ENCODE data around the gene D2HGDH. TPM values are rescaled to one million over a fixed set of nuclear protein-coding genes. Genes with fewer than 3 reads are reported as not detected.
"Not testable (repeated sequence)": the region's sequence is repeated elsewhere in the genome, so short reads cannot be mapped to it uniquely, and the experiment has no call there.

D2HGDH gene
- total and polyA plus RNA-seq, 3 donors from 2014 or later = 15.6 to 37.7 (median 36.1) TPM

- H3K27me3 ChIP-seq = no peaks in the 10 kb centered on the region
- WGBS, 2 donors = 60 to 89% methylated on average over 4 to 19 of the region's 19 CpGs
Observed at GRCh38 chr2:241728627-241729026, 5.8 kb upstream of the D2HGDH start.

GRCh38 chr2:241729868-241730267 is 4.6 kb upstream of the D2HGDH start:
- TF ChIP-seq, protein P1, sequence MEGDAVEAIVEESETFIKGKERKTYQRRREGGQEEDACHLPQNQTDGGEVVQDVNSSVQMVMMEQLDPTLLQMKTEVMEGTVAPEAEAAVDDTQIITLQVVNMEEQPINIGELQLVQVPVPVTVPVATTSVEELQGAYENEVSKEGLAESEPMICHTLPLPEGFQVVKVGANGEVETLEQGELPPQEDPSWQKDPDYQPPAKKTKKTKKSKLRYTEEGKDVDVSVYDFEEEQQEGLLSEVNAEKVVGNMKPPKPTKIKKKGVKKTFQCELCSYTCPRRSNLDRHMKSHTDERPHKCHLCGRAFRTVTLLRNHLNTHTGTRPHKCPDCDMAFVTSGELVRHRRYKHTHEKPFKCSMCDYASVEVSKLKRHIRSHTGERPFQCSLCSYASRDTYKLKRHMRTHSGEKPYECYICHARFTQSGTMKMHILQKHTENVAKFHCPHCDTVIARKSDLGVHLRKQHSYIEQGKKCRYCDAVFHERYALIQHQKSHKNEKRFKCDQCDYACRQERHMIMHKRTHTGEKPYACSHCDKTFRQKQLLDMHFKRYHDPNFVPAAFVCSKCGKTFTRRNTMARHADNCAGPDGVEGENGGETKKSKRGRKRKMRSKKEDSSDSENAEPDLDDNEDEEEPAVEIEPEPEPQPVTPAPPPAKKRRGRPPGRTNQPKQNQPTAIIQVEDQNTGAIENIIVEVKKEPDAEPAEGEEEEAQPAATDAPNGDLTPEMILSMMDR (IDR thresholded peaks at IDR 0.05) = no peak
- TF ChIP-seq POLR2A (IDR thresholded peaks at IDR 0.05) = no peak
- H3K4me3 ChIP-seq = no peak overlapping the region
- WGBS, 2 donors = 93 to 96% methylated on average over 6 of the region's 6 CpGs
- no peaks in the 10 kb centered on the region for H3K36me3 ChIP-seq (ENCODE audit: low read depth, missing control alignments)
- DNase-seq = no peak
- H3K27me3 ChIP-seq = no peaks in the 10 kb centered on the region
- intact Hi-C loops (cut with DNase I; ENCODE audit: low total_unique reads) = no loop called here
- peaks cover 5% of the 10 kb centered on the region for H3K4me1 ChIP-seq
- H3K27ac ChIP-seq = no peak overlapping the region
- H3K9me3 ChIP-seq = no peaks in the 10 kb centered on the region

More at GRCh38 chr2:241728627-241729026, 5.8 kb upstream of the D2HGDH start:
- H3K27ac ChIP-seq = peak overlapping the region in 1 of 2 donors; percentile 53
- H3K36me3 ChIP-seq (ENCODE audit: low read depth, missing control alignments) = no peaks in the 10 kb centered on the region
- no peaks in the 10 kb centered on the region for H3K9me3 ChIP-seq
- no peak for DNase-seq
- H3K4me3 ChIP-seq = no peak overlapping the region
- intact Hi-C loops (cut with DNase I; ENCODE audit: low total_unique reads) = no loop called here
- no peaks in the 10 kb centered on the region for H3K4me1 ChIP-seq
- TF ChIP-seq POLR2A (IDR thresholded peaks at IDR 0.05) = no peak
- TF ChIP-seq, protein P1 (IDR thresholded peaks at IDR 0.05) = no peak

DNA sequence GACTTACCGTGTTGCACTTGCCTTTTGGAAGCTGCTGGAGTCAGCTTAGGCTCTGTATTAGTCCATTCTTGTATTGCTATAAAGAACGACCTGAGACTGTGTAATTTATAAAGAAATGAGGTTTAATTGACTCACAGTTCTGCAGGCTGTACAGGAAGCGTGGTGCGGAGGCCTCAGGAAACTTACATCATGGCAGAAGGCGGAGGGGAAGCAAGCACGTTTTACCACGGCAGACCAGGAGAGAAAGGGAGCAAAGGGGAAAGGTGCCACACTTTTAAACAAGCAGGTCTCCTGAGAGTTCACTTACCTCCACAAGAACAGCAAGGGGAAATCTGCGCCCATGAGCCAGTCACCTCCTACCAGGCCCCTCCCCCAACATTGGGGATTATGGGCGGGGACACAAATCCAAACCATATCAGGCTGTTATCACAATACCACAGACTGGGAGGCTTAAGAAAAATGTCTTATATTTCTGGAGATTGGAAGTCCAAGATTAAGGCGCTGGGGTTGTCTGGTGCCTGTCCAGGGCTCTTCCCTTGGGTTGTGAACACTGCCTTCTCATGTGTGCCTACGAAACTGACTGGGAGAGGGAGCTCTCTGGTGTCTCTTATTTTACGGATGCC is 3.6 kb upstream of the D2HGDH start:
- Histone ChIP-seq H3K9me3 (no peaks in the 10 kb centered on the region), H3K4me3 (no peak overlapping the region), H3K27me3 (no peaks in the 10 kb centered on the region), H3K36me3 (ENCODE audit: low read depth, missing control alignments) (no peaks in the 10 kb centered on the region), H3K4me1 (peaks cover 7% of the 10 kb centered on the region), H3K27ac (no peak overlapping the region)
- DNase-seq = no peak
- 85 to 91% methylated on average over 12 of the region's 12 CpGs for WGBS, 2 donors
- intact Hi-C loops (cut with DNase I; ENCODE audit: low total_unique reads) = no loop called here
- TF ChIP-seq POLR2A (IDR thresholded peaks at IDR 0.05) = no peak
- TF ChIP-seq, protein P1 (IDR thresholded peaks at IDR 0.05) = no peak

DNA sequence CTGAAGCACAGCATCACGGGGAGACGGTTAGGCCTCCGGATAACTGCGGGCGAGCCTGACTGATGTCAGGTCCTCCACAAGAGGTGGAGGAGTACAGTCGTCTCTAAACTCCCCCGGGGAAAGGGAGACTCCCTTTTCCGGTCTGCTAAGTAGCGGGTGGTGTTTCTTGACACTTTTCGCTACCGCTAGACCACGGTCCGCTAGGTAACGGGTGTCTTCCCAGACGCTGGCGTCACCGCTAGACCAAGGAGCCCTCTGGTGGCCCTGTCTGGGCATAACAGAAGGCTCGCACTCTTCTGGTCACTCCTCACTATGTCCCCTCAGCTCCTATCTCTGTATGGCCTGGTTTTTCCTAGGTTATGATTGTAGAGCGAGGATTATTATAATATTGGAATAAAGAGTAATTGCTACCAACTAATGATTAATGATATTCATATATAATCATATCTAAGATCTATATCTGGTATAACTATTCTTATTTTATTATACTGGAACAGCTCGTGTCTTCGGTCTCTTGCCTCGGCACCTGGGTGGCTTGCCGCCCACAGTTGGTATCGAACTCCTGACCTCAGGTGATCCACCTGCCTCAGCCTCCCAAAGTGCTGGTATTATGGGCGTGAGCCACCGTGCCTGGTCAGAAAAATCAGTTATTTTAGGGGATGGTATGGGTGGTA is 1.8 kb upstream of the D2HGDH start:
- H3K36me3 ChIP-seq (ENCODE audit: low read depth, missing control alignments); H3K27ac ChIP-seq; intact Hi-C loops (cut with DNase I; ENCODE audit: low total_unique reads); H3K9me3 ChIP-seq; H3K27me3 ChIP-seq; H3K4me1 ChIP-seq; H3K4me3 ChIP-seq: not testable (repeated sequence)
- 43 to 98% methylated on average over 7 to 26 of the region's 26 CpGs for WGBS, 2 donors
- DNase-seq = peak; percentile 71
- TF ChIP-seq, protein P1 (IDR thresholded peaks at IDR 0.05) = peak; percentile 26 to 54 (median 34)

Data from testis (tissue), 3 donors.